ENCODE measurements around the gene SLC24A3. TPM values are rescaled to one million over a fixed set of nuclear protein-coding genes. Genes with fewer than 3 reads are reported as not detected.

Gene SLC24A3
- total RNA-seq, 2 experiments from 2014 or later, result not detected

DNA sequence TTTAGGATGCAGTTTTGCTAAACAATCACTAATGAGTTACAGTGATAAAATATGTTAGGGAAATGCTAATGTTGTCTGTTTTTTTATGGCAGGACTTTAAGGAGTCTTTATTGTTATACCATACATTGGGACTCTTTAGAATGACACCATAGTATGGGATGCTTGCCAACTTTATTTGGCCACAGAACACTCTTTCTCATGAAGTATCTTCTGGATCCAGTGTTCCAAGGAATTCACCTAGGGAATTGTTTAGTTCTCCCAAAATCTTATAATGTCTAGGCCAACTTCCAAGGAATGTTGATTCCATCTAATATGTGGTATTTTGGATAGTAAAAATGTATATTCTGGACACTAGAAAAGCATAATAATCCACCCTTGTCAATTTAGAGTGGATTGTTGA, 548.9 kb downstream of the SLC24A3 start:
- H3K9me3 Mint-ChIP-seq (ENCODE audit: low read depth), result no peaks in the 10 kb centered on the region
- CTCF ChIA-PET, result no interaction called here
- H3K27ac Mint-ChIP-seq, result no peak overlapping the region
- no peaks in the 10 kb centered on the region for H3K36me3 Mint-ChIP-seq
- no peak overlapping the region for H3K4me3 Mint-ChIP-seq
- H3K27me3 Mint-ChIP-seq, result peaks cover 47% of the 10 kb centered on the region
- no peaks in the 10 kb centered on the region for H3K4me1 Mint-ChIP-seq
- ATAC-seq (no peak), DNase-seq (no peak)

DNA sequence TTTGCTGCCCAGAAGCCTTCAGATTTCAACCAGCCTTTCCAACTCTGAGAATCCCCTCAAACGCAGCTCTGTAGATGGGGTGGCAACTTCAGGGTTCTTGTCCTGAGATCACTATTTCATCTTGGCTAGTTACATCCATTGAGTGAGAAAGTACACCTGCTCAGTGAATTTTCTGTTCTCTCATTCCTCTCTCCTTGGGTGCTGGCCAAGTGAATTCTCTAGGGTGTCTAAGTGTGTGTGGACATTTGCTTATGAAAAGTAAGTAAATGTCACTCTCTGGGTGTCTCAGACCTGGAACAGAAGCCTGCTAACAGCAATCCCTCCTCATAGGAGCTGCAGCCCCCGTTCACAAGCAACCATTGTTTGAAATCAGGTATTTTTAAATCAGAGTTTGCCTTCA, 549.4 kb downstream of the SLC24A3 start:
- Mint-ChIP-seq H3K4me3 (no peak overlapping the region), H3K4me1 (no peaks in the 10 kb centered on the region), H3K9me3 (ENCODE audit: low read depth) (no peaks in the 10 kb centered on the region), H3K27ac (no peak overlapping the region), H3K36me3 (no peaks in the 10 kb centered on the region), H3K27me3 (peaks cover 42% of the 10 kb centered on the region)
- CTCF ChIA-PET, result no interaction called here
- DNase-seq (no peak), ATAC-seq (no peak)

DNA sequence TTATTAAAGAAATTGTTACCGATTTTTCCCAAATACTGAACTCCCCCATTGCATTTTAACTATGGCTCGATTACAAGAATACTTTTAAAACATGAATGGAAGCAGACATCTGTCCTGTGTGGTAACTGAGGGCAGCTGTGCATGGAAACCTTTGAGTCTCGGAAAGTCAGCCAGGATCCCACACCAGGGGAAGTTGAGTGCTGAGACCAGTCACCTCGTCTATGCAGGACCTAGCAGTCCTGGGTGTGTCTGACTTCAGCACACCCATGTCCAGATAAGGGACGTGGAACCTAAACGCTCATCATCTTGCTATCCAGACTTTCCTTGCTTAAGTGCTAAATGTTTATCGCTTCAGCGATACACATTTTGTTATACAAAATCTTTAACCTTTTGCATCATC, 551.8 kb downstream of the SLC24A3 start:
- Mint-ChIP-seq H3K4me3 (no peak overlapping the region), H3K36me3 (no peaks in the 10 kb centered on the region), H3K9me3 (ENCODE audit: low read depth) (no peaks in the 10 kb centered on the region), H3K4me1 (no peaks in the 10 kb centered on the region), H3K27me3 (peaks cover 24% of the 10 kb centered on the region), H3K27ac (no peak overlapping the region)
- CTCF ChIA-PET, result no interaction called here
- ATAC-seq (no peak), DNase-seq (no peak)

DNA sequence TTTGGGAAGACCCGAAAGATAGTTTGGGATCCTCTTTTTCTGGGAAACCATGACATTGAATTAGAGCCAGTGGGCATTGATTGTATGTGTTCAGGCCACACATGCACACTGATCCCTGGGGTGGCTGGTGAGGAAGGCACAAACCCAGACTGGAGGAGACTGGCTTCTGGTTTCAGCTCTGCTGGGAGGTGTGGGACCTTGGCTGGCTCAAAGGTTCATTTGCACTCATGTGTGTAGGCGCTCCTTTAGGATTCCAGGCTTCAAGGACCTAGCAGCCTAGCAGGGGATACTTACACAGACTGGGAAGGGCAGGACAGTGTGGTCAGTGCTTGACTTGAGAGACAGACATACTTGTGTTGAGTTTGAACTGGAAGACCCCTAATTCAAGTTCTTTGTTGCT, 552.8 kb downstream of the SLC24A3 start:
- ATAC-seq, result no peak
- Mint-ChIP-seq H3K4me3 (no peak overlapping the region), H3K27me3 (peaks cover 16% of the 10 kb centered on the region), H3K9me3 (ENCODE audit: low read depth) (no peaks in the 10 kb centered on the region), H3K27ac (no peak overlapping the region), H3K4me1 (no peaks in the 10 kb centered on the region), H3K36me3 (no peaks in the 10 kb centered on the region)
- CTCF ChIA-PET, result no interaction called here
- DNase-seq, result no peak

DNA sequence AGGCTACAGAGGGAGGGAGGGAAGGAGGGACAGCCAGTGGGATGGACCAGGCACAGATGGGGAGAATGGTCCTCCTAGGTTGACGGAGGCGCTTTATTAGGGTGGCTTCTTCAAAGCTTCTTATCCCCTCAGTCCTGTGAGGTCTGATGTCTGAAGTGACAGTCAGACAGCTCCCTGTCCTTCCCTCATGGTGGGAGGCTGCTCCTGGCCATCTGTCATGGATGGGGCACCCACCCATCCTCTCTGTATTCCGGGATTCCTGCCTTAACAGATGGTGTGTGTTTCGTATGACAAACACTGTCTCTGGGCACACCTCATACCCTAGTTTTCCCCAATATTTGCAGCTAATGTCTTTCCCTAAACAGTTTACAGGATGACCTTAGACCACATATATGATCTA, 553.5 kb downstream of the SLC24A3 start:
- no peaks in the 10 kb centered on the region for H3K4me1 Mint-ChIP-seq
- ATAC-seq, result no peak
- no peak overlapping the region for H3K4me3 Mint-ChIP-seq
- H3K27me3 Mint-ChIP-seq, result peaks cover 11% of the 10 kb centered on the region
- DNase-seq, result no peak
- CTCF ChIA-PET, result no interaction called here
- H3K27ac Mint-ChIP-seq, result no peak overlapping the region
- H3K9me3 Mint-ChIP-seq (ENCODE audit: low read depth), result no peaks in the 10 kb centered on the region
- H3K36me3 Mint-ChIP-seq, result no peaks in the 10 kb centered on the region

DNA sequence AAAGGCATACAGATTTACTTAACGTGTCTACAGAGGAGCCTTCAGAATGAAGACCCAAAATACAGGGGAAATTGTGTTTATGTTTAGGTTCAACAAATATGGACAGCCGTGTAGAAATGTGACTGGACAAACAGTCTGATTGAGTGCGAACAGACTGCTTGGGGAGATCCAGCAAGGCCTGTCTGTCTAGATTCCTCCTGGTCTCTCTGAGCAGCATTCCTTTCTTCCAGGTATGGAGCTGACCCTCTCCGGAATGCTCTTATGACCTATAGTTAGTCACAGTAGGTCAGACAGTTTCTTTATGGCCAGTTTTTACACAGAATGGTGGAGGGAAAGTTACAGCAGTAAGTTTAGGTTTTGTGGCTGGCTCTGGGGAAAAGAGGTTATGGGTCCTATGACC, 554.6 kb downstream of the SLC24A3 start:
- DNase-seq (no peak), ATAC-seq (no peak)
- Mint-ChIP-seq H3K27me3 (peaks cover 2% of the 10 kb centered on the region), H3K4me3 (no peak overlapping the region), H3K36me3 (no peaks in the 10 kb centered on the region), H3K27ac (no peak overlapping the region), H3K9me3 (ENCODE audit: low read depth) (no peaks in the 10 kb centered on the region), H3K4me1 (no peaks in the 10 kb centered on the region)
- CTCF ChIA-PET, result no interaction called here

DNA sequence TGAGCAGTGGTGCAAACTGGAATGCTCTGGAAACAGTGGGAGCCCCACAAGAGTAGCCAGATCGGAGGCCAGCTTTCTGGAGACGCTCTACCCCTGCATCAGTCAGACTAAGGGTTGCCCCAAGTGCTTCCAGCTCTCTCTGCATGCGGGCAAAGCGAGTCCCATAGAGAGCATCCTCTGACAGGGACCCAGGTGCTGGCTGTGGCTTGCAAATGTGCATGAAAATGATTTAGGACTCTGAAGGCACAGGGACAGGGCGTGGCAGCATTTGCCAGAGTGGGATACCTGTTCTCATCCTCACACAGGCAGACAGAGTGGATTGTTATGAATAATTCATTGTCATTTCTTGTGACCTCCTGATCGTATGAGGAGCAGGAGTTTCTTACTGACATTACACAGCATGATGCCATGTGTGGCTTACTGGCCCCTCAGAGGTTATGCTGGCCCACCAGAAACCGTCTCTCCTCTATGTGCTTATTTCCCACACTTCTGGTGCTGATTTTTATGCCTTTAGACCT, 555.9 kb downstream of the SLC24A3 start:
- no peaks in the 10 kb centered on the region for H3K36me3 Mint-ChIP-seq
- H3K4me3 Mint-ChIP-seq, result no peak overlapping the region
- H3K27me3 Mint-ChIP-seq, result peaks cover 2% of the 10 kb centered on the region
- DNase-seq (no peak), ATAC-seq (no peak)
- no peak overlapping the region for H3K27ac Mint-ChIP-seq
- CTCF ChIA-PET, result no interaction called here
- no peaks in the 10 kb centered on the region for H3K9me3 Mint-ChIP-seq (ENCODE audit: low read depth)
- H3K4me1 Mint-ChIP-seq, result no peaks in the 10 kb centered on the region

DNA sequence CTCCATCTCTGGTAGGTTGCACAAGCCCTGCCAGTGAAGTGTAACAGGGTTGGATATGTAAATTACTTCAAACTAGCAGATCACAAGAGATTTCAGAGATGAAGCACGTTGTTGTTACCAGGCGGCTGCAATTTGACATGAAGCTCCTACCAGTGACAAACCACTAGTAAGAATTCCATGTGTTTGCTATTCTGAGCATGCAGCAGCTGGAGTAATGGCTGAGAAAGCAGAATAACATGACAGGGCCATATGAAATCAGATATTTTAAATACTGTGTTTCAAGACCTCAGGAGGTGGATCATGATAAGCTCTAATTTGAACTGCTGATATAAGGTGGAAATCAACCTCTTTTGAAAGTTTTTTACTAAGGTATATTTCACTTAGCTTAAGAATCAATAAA, 557.1 kb downstream of the SLC24A3 start:
- H3K9me3 Mint-ChIP-seq (ENCODE audit: low read depth), result no peaks in the 10 kb centered on the region
- no peak for DNase-seq
- H3K4me1 Mint-ChIP-seq, result no peaks in the 10 kb centered on the region
- H3K4me3 Mint-ChIP-seq, result no peak overlapping the region
- CTCF ChIA-PET, result no interaction called here
- no peak for ATAC-seq
- H3K27ac Mint-ChIP-seq, result no peak overlapping the region
- no peaks in the 10 kb centered on the region for H3K36me3 Mint-ChIP-seq
- peaks cover 3% of the 10 kb centered on the region for H3K27me3 Mint-ChIP-seq

DNA sequence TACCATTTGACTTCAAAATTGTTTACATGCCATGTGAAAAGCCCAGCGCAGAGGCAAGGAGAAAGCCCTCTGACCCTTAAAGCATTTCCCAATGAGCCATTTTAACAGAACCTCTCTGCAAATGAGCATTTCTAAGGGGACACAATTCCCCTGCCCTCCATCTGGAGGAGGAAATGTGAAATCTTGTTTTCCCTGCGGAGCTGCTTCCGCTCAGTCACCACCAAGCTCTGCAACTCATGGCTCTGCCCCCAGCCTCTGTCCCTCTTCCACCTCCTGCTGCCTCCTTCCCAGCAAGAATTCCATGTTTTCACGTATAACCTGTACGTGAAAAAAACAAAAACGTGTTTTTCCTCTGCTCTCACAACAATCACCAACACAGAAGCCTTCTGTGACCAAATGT, 557.9 kb downstream of the SLC24A3 start:
- H3K36me3 Mint-ChIP-seq, result no peaks in the 10 kb centered on the region
- H3K9me3 Mint-ChIP-seq (ENCODE audit: low read depth), result no peaks in the 10 kb centered on the region
- no peak overlapping the region for H3K27ac Mint-ChIP-seq
- no peak for DNase-seq
- CTCF ChIA-PET, result no interaction called here
- no peak overlapping the region for H3K4me3 Mint-ChIP-seq
- no peak for ATAC-seq
- no peaks in the 10 kb centered on the region for H3K4me1 Mint-ChIP-seq
- peaks cover 3% of the 10 kb centered on the region for H3K27me3 Mint-ChIP-seq

DNA sequence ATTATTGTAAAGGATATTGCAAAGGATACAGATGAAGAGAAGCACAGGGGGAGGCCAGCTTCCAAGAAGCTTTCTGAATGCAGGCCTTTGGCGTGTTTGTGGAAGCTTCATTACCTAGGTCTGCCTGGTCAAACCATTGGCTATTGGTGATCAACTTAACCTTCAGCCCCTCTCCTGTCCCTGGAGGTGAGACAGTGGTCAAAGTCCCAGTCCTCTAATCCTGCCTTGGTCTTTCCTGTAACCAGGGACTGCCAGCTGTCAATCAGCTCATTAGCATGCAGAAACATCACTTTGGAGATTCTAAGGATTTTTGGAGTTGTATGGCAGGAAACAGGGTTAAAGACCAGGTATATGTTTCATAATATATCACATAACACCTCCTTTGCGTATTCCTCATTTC, 558.6 kb downstream of the SLC24A3 start:
- Mint-ChIP-seq H3K4me3 (no peak overlapping the region), H3K4me1 (no peaks in the 10 kb centered on the region), H3K9me3 (ENCODE audit: low read depth) (no peaks in the 10 kb centered on the region), H3K36me3 (no peaks in the 10 kb centered on the region), H3K27me3 (peaks cover 3% of the 10 kb centered on the region), H3K27ac (no peak overlapping the region)
- ATAC-seq (no peak), DNase-seq (no peak)
- CTCF ChIA-PET, result no interaction called here
